Loucy (cell line): ENCODE data around the gene PLXNA4.

Experiments used
- H2AFZ ChIP-seq: fragments of 200-600 bp; sonication (generic); 2 replicates; pipeline ENCODE4 v1.6.0; 2016; ENCODE audit warnings: antibody characterized with exemption, mild to moderate bottlenecking, low read length, moderate library complexity
- H3F3A ChIP-seq: fragments of 200-600 bp; 2 replicates; pipeline ENCODE4 v1.6.0; 2016; ENCODE audit warnings: antibody characterized with exemption, low read depth, mild to moderate bottlenecking
- H3K27me3 ChIP-seq: fragments of 200-600 bp; sonication (generic); 2 replicates; pipeline ENCODE4 v1.6.1; 2014; ENCODE audit warnings: low read length, mild to moderate bottlenecking; ENCODE audit not compliant: insufficient read depth, poor library complexity, severe bottlenecking
- H3K36me3 ChIP-seq: fragments of 200-600 bp; sonication (generic); 2 replicates; pipeline ENCODE4 v1.6.1; 2016; ENCODE audit warnings: low read length; ENCODE audit not compliant: insufficient read depth
- H3K4me1 ChIP-seq: fragments of 200-600 bp; sonication (generic); 2 replicates; pipeline ENCODE4 v1.5.1; 2014; ENCODE audit warnings: low read length, mild to moderate bottlenecking; ENCODE audit not compliant: insufficient read depth, poor library complexity, severe bottlenecking
- H3K4me2 ChIP-seq: fragments of 200-600 bp; sonication (generic); 2 replicates; pipeline ENCODE4 v1.6.0; 2014; ENCODE audit warnings: antibody characterized with exemption, low read length, low read depth, mild to moderate bottlenecking; ENCODE audit not compliant: poor library complexity, severe bottlenecking
- H3K4me3 ChIP-seq: fragments of 200-600 bp; sonication (generic); 2 replicates; pipeline ENCODE4 v1.5.1; 2014; ENCODE audit warnings: low read length, mild to moderate bottlenecking, mixed read lengths; ENCODE audit not compliant: poor library complexity, severe bottlenecking
- H3K79me2 ChIP-seq: fragments of 200-600 bp; sonication (generic); 2 replicates; pipeline ENCODE4 v1.6.1; 2014; ENCODE audit warnings: low read length; ENCODE audit not compliant: insufficient read depth
- H3K9ac ChIP-seq: fragments of 200-600 bp; sonication (generic); 2 replicates; pipeline ENCODE4 v1.6.0; 2014; ENCODE audit warnings: mild to moderate bottlenecking, low read depth, low read length, moderate library complexity; ENCODE audit not compliant: poor library complexity, severe bottlenecking
- H3K9me2 ChIP-seq: fragments of 200-600 bp; sonication (generic); replicated peaks from 2 replicates; pipeline ENCODE4 v1.6.1; 2016; ENCODE audit warnings: low read depth, low read length, mixed read lengths
- H3K9me3 ChIP-seq: fragments of 200-600 bp; sonication (generic); 2 replicates; pipeline ENCODE4 v1.6.1; 2014; ENCODE audit warnings: mild to moderate bottlenecking, antibody characterized with exemption, low read length, low read depth; ENCODE audit not compliant: insufficient read depth
- H4K20me1 ChIP-seq: fragments of 200-600 bp; sonication (generic); 2 replicates; pipeline ENCODE4 v1.6.0; 2014; ENCODE audit warnings: antibody characterized with exemption, low read length, mild to moderate bottlenecking; ENCODE audit not compliant: insufficient read depth, poor library complexity, severe bottlenecking
- CTCF ChIP-seq: fragments of 200-600 bp; sonication (generic); conservative IDR thresholded peaks from 2 replicates; pipeline ENCODE4 v1.5.1; 2014; ENCODE audit warnings: mild to moderate bottlenecking, antibody characterized with exemption, low read length
- EZH2phosphoT487 ChIP-seq: fragments of 200-600 bp; IDR thresholded peaks from 2 replicates; pipeline ENCODE4 v1.6.1; 2018; ENCODE audit warnings: antibody characterized with exemption, mild to moderate bottlenecking, moderate library complexity, borderline replicate concordance

PLXNA4 gene

GRCh38 chr7:132486274-132486610 is 90.0 kb downstream of the PLXNA4 start:
- H3K4me2 ChIP-seq: peak overlapping the region; percentile 69
- no peaks in the 10 kb centered on the region for H3K27me3 ChIP-seq
- no peaks in the 10 kb centered on the region for H3K79me2 ChIP-seq
- H2AFZ ChIP-seq: no peak overlapping the region
- H3F3A ChIP-seq: 0 out of 2 replicates have a peak, but pooled peaks cover 3% of the 10 kb centered on the region
- H3K9ac ChIP-seq: peak overlapping the region; percentile 17
- peak overlapping the region; percentile 40 for H3K4me3 ChIP-seq
- H3K9me3 ChIP-seq: no peaks in the 10 kb centered on the region
- no peaks in the 10 kb centered on the region for H3K36me3 ChIP-seq
- no peaks in the 10 kb centered on the region for H4K20me1 ChIP-seq
- peaks cover 66% of the 10 kb centered on the region for H3K4me1 ChIP-seq
- no peaks in the 10 kb centered on the region for H3K9me2 ChIP-seq
- TF ChIP-seq EZH2phosphoT487 (no peak), CTCF (no peak)

- Histone ChIP-seq H3K9me3 (no peaks in the 10 kb centered on the region), H4K20me1 (no peaks in the 10 kb centered on the region), H3K79me2 (no peaks in the 10 kb centered on the region), H3K4me1 (peaks cover 61% of the 10 kb centered on the region), H3K4me2 (peak overlapping the region; percentile 69), H3F3A (0 out of 2 replicates have a peak, but pooled peaks cover 3% of the 10 kb centered on the region), H3K9me2 (no peaks in the 10 kb centered on the region), H2AFZ (0 out of 2 replicates have a peak overlapping the region, but pooled peaks have one; percentile 17), H3K9ac (peak overlapping the region; percentile 17), H3K36me3 (no peaks in the 10 kb centered on the region), H3K4me3 (peak overlapping the region; percentile 40), H3K27me3 (no peaks in the 10 kb centered on the region)
- no peak for TF ChIP-seq CTCF
- TF ChIP-seq EZH2phosphoT487: no peak
Observed at GRCh38 chr7:132485600-132486273, 90.5 kb downstream of the PLXNA4 start.

- no peaks in the 10 kb centered on the region for H3K79me2 ChIP-seq
- no peak overlapping the region for H3K9ac ChIP-seq
- peak overlapping the region; percentile 40 for H3K4me3 ChIP-seq
- no peaks in the 10 kb centered on the region for H3K9me2 ChIP-seq
- H2AFZ ChIP-seq: 0 out of 2 replicates have a peak overlapping the region, but pooled peaks have one; percentile 17
- H3K4me2 ChIP-seq: peak overlapping the region; percentile 69
- H3F3A ChIP-seq: 0 out of 2 replicates have a peak, but pooled peaks cover 3% of the 10 kb centered on the region
- H3K36me3 ChIP-seq: no peaks in the 10 kb centered on the region
- no peaks in the 10 kb centered on the region for H3K27me3 ChIP-seq
- no peaks in the 10 kb centered on the region for H4K20me1 ChIP-seq
- H3K4me1 ChIP-seq: peaks cover 59% of the 10 kb centered on the region
- TF ChIP-seq EZH2phosphoT487 (no peak), CTCF (no peak)
- no peaks in the 10 kb centered on the region for H3K9me3 ChIP-seq
Observed at GRCh38 chr7:132485136-132485535, 91.1 kb downstream of the PLXNA4 start.
